ENCODE results near the gene OLFM2.

- no peak for TF ChIP-seq EZH2phosphoT487 (IDR thresholded peaks at IDR 0.05; ENCODE audit: low read depth)
- no peak for TF ChIP-seq CTCF (IDR thresholded peaks at IDR 0.05; ENCODE audit: low read depth, low read length)
Observed at GRCh38 chr19:9883764-9884163, 52.6 kb downstream of the OLFM2 start.
